CD4-positive, alpha-beta T cell (primary cell): ENCODE measurements around the gene RASA2. TPM values are rescaled to one million over a fixed set of nuclear protein-coding genes. Genes with fewer than 3 reads are reported as not detected.

Source experiments
- ATAC-seq: fragments of 200-7000 bp; cut with Tn5 transposase; one replicate; pipeline ENCODE4 v1.10.0; 2022; ENCODE audit warnings: mild to moderate bottlenecking; ENCODE audit not compliant: poor library complexity
- CTCF ChIA-PET: fragments of 350-600 bp; sonication (Branson Sonifier 250); formaldehyde crosslinking; loops from one replicate; lab custom pipeline; 2021; ENCODE audit warnings: antibody characterized with exemption, inconsistent platforms; lab: Charles Lee
- POLR2A ChIA-PET: fragments of 350-600 bp; sonication (Branson Sonifier 250); formaldehyde crosslinking; loops from one replicate; lab custom pipeline; 2021; ENCODE audit warnings: antibody characterized with exemption, inconsistent platforms; lab: Charles Lee
- DNase-seq, 14 experiments: peaks; one replicate each; pipeline ENCODE4 v3.0.0-alpha.2; 2013 to 2020; ENCODE audit warnings: mixed read lengths in 2 of 14
- H3K27ac ChIP-seq, 2 donors: one replicate each; pipeline versions ENCODE4 v1.5.1 to v1.7.0; 2013; ENCODE audit warnings: low read length in 2 of 2, low read depth in 1 of 2, mild to moderate bottlenecking in 1 of 2
- H3K27me3 ChIP-seq, 2 experiments: 1 replicate in 1 of 2; 2 replicates in 1 of 2; pipeline versions ENCODE4 v1.6.1 to v1.7.0; 2013; ENCODE audit warnings: low read length in 2 of 2, control low read depth in 1 of 2, mild to moderate bottlenecking in 1 of 2, moderate library complexity in 1 of 2; ENCODE audit not compliant: insufficient read depth in 2 of 2, control insufficient read depth in 1 of 2
- H3K36me3 ChIP-seq: one replicate; pipeline ENCODE4 v1.6.1; 2013; ENCODE audit warnings: low read length, control low read depth; ENCODE audit not compliant: insufficient read depth
- H3K4me1 ChIP-seq: one replicate; pipeline ENCODE4 v1.6.1; 2013; ENCODE audit warnings: low read length, control low read depth; ENCODE audit not compliant: insufficient read depth
- H3K4me3 ChIP-seq: one replicate; pipeline ENCODE4 v1.5.1; 2013; ENCODE audit warnings: mild to moderate bottlenecking, low read length, moderate library complexity
- H3K9me3 ChIP-seq, 2 experiments: 1 replicate in 1 of 2; 2 replicates in 1 of 2; pipeline versions ENCODE4 v1.6.1 to v1.7.0; 2013; ENCODE audit warnings: low read length in 2 of 2, mild to moderate bottlenecking in 2 of 2, control low read depth in 1 of 2, moderate library complexity in 1 of 2; ENCODE audit not compliant: control insufficient read depth in 1 of 2, insufficient read depth in 1 of 2
- H3K27ac Mint-ChIP-seq: one replicate; pipeline ENCODE4 v1.8.0; 2020; ENCODE audit warnings: mixed read lengths
- H3K27me3 Mint-ChIP-seq: one replicate; pipeline ENCODE4 v1.8.0; 2021; ENCODE audit warnings: mixed read lengths
- H3K36me3 Mint-ChIP-seq: one replicate; pipeline ENCODE4 v1.8.0; 2021; ENCODE audit warnings: low read depth, mixed read lengths
- H3K4me1 Mint-ChIP-seq: one replicate; pipeline ENCODE4 v1.8.0; 2021; ENCODE audit warnings: low read depth, mixed read lengths
- H3K4me3 Mint-ChIP-seq: one replicate; pipeline ENCODE4 v1.8.0; 2020; ENCODE audit warnings: mild to moderate bottlenecking, mixed read lengths
- H3K9me3 Mint-ChIP-seq: one replicate; pipeline ENCODE4 v1.8.0; 2020; ENCODE audit warnings: mixed read lengths
- CTCF ChIP-seq: fragments of 200-600 bp; IDR thresholded peaks from one replicate; pipeline ENCODE4 v1.8.0; 2022; ENCODE audit warnings: antibody characterized with exemption, mild to moderate bottlenecking
- intact Hi-C, 2 experiments: fragments of 100-400 bp; cut with DNase I in 1 of 2; cut with micrococcal nuclease in 1 of 2; formaldehyde crosslinking; loops; one replicate each; pipeline versions ENCODE4 v1.15.1 to v1.9.0; 2023 to 2025; cut with DNase I, micrococcal nuclease
- total RNA-seq, 174 experiments: library from RNA in 2 of 174; stranded (reverse) in 2 of 174; gene quantifications; one replicate each; pipeline ENCODE4 v1.2.3 and lab custom pipeline; 2021 to 2026

RASA2 gene
- total RNA-seq, 2 experiments from 2014 or later = 96.1 to 96.4 TPM

GRCh38 chr3:141618938-141619337 lies 132.1 kb downstream of the RASA2 start:
- intact Hi-C loops = loop anchor here in 1 of 2 experiments (5.0 kb wide), 1 partner anchor 37 kb away; no protein-coding TSS in a partner anchor
- ChIA-PET POLR2A (no interaction called here), CTCF (no interaction called here)
- Histone ChIP-seq H3K27ac (no peak overlapping the region), H3K4me3 (no peak overlapping the region), H3K27me3 (no peaks in the 10 kb centered on the region), H3K9me3 (no peaks in the 10 kb centered on the region), H3K4me1 (no peaks in the 10 kb centered on the region), H3K36me3 (peaks cover 7% of the 10 kb centered on the region)
- Mint-ChIP-seq H3K4me3 (no peak overlapping the region), H3K27me3 (no peaks in the 10 kb centered on the region), H3K4me1 (no peaks in the 10 kb centered on the region), H3K9me3 (no peaks in the 10 kb centered on the region), H3K27ac (peak overlapping the region; percentile 13), H3K36me3 (peaks cover 30% of the 10 kb centered on the region)
- no peak for ATAC-seq
- DNase-seq = no peak
- TF ChIP-seq CTCF = no peak

- Mint-ChIP-seq H3K9me3 (no peaks in the 10 kb centered on the region), H3K36me3 (peaks cover 25% of the 10 kb centered on the region), H3K4me1 (no peaks in the 10 kb centered on the region), H3K27ac (no peak overlapping the region), H3K4me3 (no peak overlapping the region), H3K27me3 (no peaks in the 10 kb centered on the region)
- Histone ChIP-seq H3K27ac (no peak overlapping the region), H3K36me3 (peaks cover 5% of the 10 kb centered on the region), H3K27me3 (no peaks in the 10 kb centered on the region), H3K4me1 (no peaks in the 10 kb centered on the region), H3K4me3 (no peak overlapping the region), H3K9me3 (no peaks in the 10 kb centered on the region)
- ChIA-PET POLR2A (no interaction called here), CTCF (no interaction called here)
- DNase-seq (no peak), ATAC-seq (no peak)
- no peak for TF ChIP-seq CTCF
- intact Hi-C loops = loop anchor here in 1 of 2 experiments (5.0 kb wide), 1 partner anchor 37 kb away; no protein-coding TSS in a partner anchor
Measured at GRCh38 chr3:141619450-141619849, 132.6 kb downstream of the RASA2 start.

- H3K27ac Mint-ChIP-seq = no peak overlapping the region
- intact Hi-C loops = no loop called here
- CTCF ChIA-PET = no interaction called here
- H3K36me3 ChIP-seq = no peaks in the 10 kb centered on the region
- peaks cover 0 to 8% of the 10 kb centered on the region in 2 experiments for H3K9me3 ChIP-seq
- no peak for TF ChIP-seq CTCF
- no peaks in the 10 kb centered on the region for H3K4me1 ChIP-seq
- no peaks in the 10 kb centered on the region for H3K36me3 Mint-ChIP-seq
- no peak overlapping the region for H3K4me3 ChIP-seq
- ATAC-seq (no peak), DNase-seq (no peak)
- no peaks in the 10 kb centered on the region for H3K27me3 Mint-ChIP-seq
- no peaks in the 10 kb centered on the region for H3K4me1 Mint-ChIP-seq
- POLR2A ChIA-PET = no interaction called here
- no peak overlapping the region for H3K27ac ChIP-seq
- no peaks in the 10 kb centered on the region for H3K9me3 Mint-ChIP-seq
- no peaks in the 10 kb centered on the region for H3K27me3 ChIP-seq
- H3K4me3 Mint-ChIP-seq = no peak overlapping the region
Measured at GRCh38 chr3:141623691-141624090, 136.9 kb downstream of the RASA2 start.
